ENCODE data around the gene NEDD4L. TPM values are rescaled to one million over a fixed set of nuclear protein-coding genes. Genes with fewer than 3 reads are reported as not detected.
"Not testable (repeated sequence)": the region's sequence is repeated elsewhere in the genome, so short reads cannot be mapped to it uniquely, and the experiment has no call there.

Gene NEDD4L
- total RNA-seq, 5 donors from 2014 or later (not counting 1 experiment from before 2014, with no cell fraction given), result 4.4 to 10.7 (median 6.7) TPM

GRCh38 chr18:58275176-58275575 is 231.2 kb downstream of the NEDD4L start:
- DNase-seq (no peak), ATAC-seq (replicated peaks in 1 of 4) (no peak)
- Mint-ChIP-seq H3K4me3 (no peak overlapping the region), H3K27me3 (no peaks in the 10 kb centered on the region), H3K36me3 (no peaks in the 10 kb centered on the region), H3K9me3 (peaks cover 0 to 5% (median 0%) of the 10 kb centered on the region in 3 donors), H3K27ac (no peak overlapping the region), H3K4me1 (peaks cover 15 to 21% (median 16%) of the 10 kb centered on the region in 3 donors)
- ChIA-PET CTCF (no interaction called here), POLR2A (no interaction called here)
- H3K4me1 ChIP-seq (ENCODE audit: control insufficient read depth in 1 of 2, extremely low read depth in 1 of 2, insufficient read depth in 2 of 2, low read length in 2 of 2), result peaks cover 10 to 12% of the 10 kb centered on the region in 2 experiments
- H3K9me3 ChIP-seq, result no peaks in the 10 kb centered on the region
- peaks cover 0 to 2% of the 10 kb centered on the region in 2 experiments for H3K27me3 ChIP-seq (replicated peaks in 1 of 2; ENCODE audit: control insufficient read depth in 2 of 2, extremely low read depth in 1 of 2, insufficient read depth in 2 of 2, low read length in 1 of 2)
- WGBS (ENCODE audit: insufficient coverage), result no CpG with 5 or more reads among the region's 1 CpG
- H3K27ac ChIP-seq (ENCODE audit: low read length), result no peak overlapping the region
- H3K4me3 ChIP-seq (ENCODE audit: control insufficient read depth in 1 of 2, extremely low read depth in 1 of 2, low read length in 1 of 2), result no peak overlapping the region
- H3K36me3 ChIP-seq (ENCODE audit: control insufficient read depth in 2 of 2, extremely low read depth in 1 of 2, insufficient read depth in 1 of 2, low read length in 1 of 2), result no peaks in the 10 kb centered on the region

GRCh38 chr18:58276789-58277739 is 233.0 kb downstream of the NEDD4L start:
- H3K9me3 Mint-ChIP-seq, result peaks cover 0 to 5% (median 0%) of the 10 kb centered on the region in 3 donors
- WGBS (ENCODE audit: insufficient coverage), result 73% methylated on average over 7 of the region's 10 CpGs
- ChIA-PET POLR2A (no interaction called here), CTCF (interaction anchor here in 1 of 2 donors (0.6 kb wide), 1 partner anchor 355 kb away, joined by 3 read pairs; no protein-coding TSS in a partner anchor)
- ATAC-seq (replicated peaks in 1 of 4) (no peak), DNase-seq (no peak)
- Histone ChIP-seq H3K9me3 (no peaks in the 10 kb centered on the region), H3K27ac (ENCODE audit: low read length) (no peak overlapping the region), H3K36me3 (ENCODE audit: control insufficient read depth in 2 of 2, extremely low read depth in 1 of 2, insufficient read depth in 1 of 2, low read length in 1 of 2) (no peaks in the 10 kb centered on the region), H3K27me3 (replicated peaks in 1 of 2; ENCODE audit: control insufficient read depth in 2 of 2, extremely low read depth in 1 of 2, insufficient read depth in 2 of 2, low read length in 1 of 2) (peaks cover 0 to 3% of the 10 kb centered on the region in 2 experiments), H3K4me3 (ENCODE audit: control insufficient read depth in 1 of 2, extremely low read depth in 1 of 2, low read length in 1 of 2) (no peak overlapping the region), H3K4me1 (ENCODE audit: control insufficient read depth in 1 of 2, extremely low read depth in 1 of 2, insufficient read depth in 2 of 2, low read length in 2 of 2) (peaks cover 8 to 10% of the 10 kb centered on the region in 2 experiments)
- H3K27me3 Mint-ChIP-seq, result no peaks in the 10 kb centered on the region
- peaks cover 15% of the 10 kb centered on the region in 3 donors for H3K4me1 Mint-ChIP-seq
- H3K4me3 Mint-ChIP-seq, result no peak overlapping the region
- no peak overlapping the region for H3K27ac Mint-ChIP-seq
- H3K36me3 Mint-ChIP-seq, result no peaks in the 10 kb centered on the region

GRCh38 chr18:58279504-58280175 is 235.6 kb downstream of the NEDD4L start:
- Histone ChIP-seq H3K4me3 (ENCODE audit: control insufficient read depth in 1 of 2, extremely low read depth in 1 of 2, low read length in 1 of 2) (no peak overlapping the region), H3K27ac (ENCODE audit: low read length) (no peak overlapping the region), H3K36me3 (ENCODE audit: control insufficient read depth in 2 of 2, extremely low read depth in 1 of 2, insufficient read depth in 1 of 2, low read length in 1 of 2) (no peaks in the 10 kb centered on the region), H3K27me3 (replicated peaks in 1 of 2; ENCODE audit: control insufficient read depth in 2 of 2, extremely low read depth in 1 of 2, insufficient read depth in 2 of 2, low read length in 1 of 2) (peaks cover 0 to 3% of the 10 kb centered on the region in 2 experiments), H3K4me1 (ENCODE audit: control insufficient read depth in 1 of 2, extremely low read depth in 1 of 2, insufficient read depth in 2 of 2, low read length in 2 of 2) (no peaks in the 10 kb centered on the region), H3K9me3 (no peaks in the 10 kb centered on the region)
- WGBS (ENCODE audit: insufficient coverage), result 91% methylated on average over 7 of the region's 7 CpGs
- POLR2A ChIA-PET, result no interaction called here
- CTCF ChIA-PET, result no interaction called here
- H3K27me3 Mint-ChIP-seq, result no peaks in the 10 kb centered on the region
- no peak overlapping the region for H3K27ac Mint-ChIP-seq
- no peaks in the 10 kb centered on the region for H3K9me3 Mint-ChIP-seq
- no peaks in the 10 kb centered on the region for H3K36me3 Mint-ChIP-seq
- no peak for ATAC-seq (replicated peaks in 1 of 4)
- DNase-seq, result no peak
- H3K4me3 Mint-ChIP-seq, result no peak overlapping the region
- H3K4me1 Mint-ChIP-seq, result no peaks in the 10 kb centered on the region

- no peak overlapping the region for H3K27ac ChIP-seq (ENCODE audit: low read length)
- no peaks in the 10 kb centered on the region for H3K36me3 Mint-ChIP-seq
- H3K4me3 Mint-ChIP-seq, result no peak overlapping the region
- no peaks in the 10 kb centered on the region for H3K4me1 ChIP-seq (ENCODE audit: control insufficient read depth in 1 of 2, extremely low read depth in 1 of 2, insufficient read depth in 2 of 2, low read length in 2 of 2)
- no peaks in the 10 kb centered on the region for H3K27me3 Mint-ChIP-seq
- no peaks in the 10 kb centered on the region for H3K36me3 ChIP-seq (ENCODE audit: control insufficient read depth in 2 of 2, extremely low read depth in 1 of 2, insufficient read depth in 1 of 2, low read length in 1 of 2)
- H3K9me3 Mint-ChIP-seq, result no peaks in the 10 kb centered on the region
- no peaks in the 10 kb centered on the region for H3K9me3 ChIP-seq
- ATAC-seq (replicated peaks in 1 of 4) (no peak), DNase-seq (no peak)
- POLR2A ChIA-PET, result no interaction called here
- H3K4me1 Mint-ChIP-seq, result no peaks in the 10 kb centered on the region
- peaks cover 0 to 3% of the 10 kb centered on the region in 2 experiments for H3K27me3 ChIP-seq (replicated peaks in 1 of 2; ENCODE audit: control insufficient read depth in 2 of 2, extremely low read depth in 1 of 2, insufficient read depth in 2 of 2, low read length in 1 of 2)
- no peak overlapping the region for H3K4me3 ChIP-seq (ENCODE audit: control insufficient read depth in 1 of 2, extremely low read depth in 1 of 2, low read length in 1 of 2)
- WGBS (ENCODE audit: insufficient coverage), result 89% methylated on average over 8 of the region's 8 CpGs
- CTCF ChIA-PET, result no interaction called here
- no peak overlapping the region for H3K27ac Mint-ChIP-seq
These were observed 236.2 kb downstream of the NEDD4L start for GRCh38 chr18:58280191-58280590.

GRCh38 chr18:58282872-58283271 is 238.8 kb downstream of the NEDD4L start:
- H3K27ac ChIP-seq (ENCODE audit: low read length); H3K36me3 ChIP-seq (ENCODE audit: control insufficient read depth in 2 of 2, extremely low read depth in 1 of 2, insufficient read depth in 1 of 2, low read length in 1 of 2); H3K4me3 Mint-ChIP-seq; DNase-seq; H3K4me1 ChIP-seq (ENCODE audit: control insufficient read depth in 1 of 2, extremely low read depth in 1 of 2, insufficient read depth in 2 of 2, low read length in 2 of 2); H3K27ac Mint-ChIP-seq; H3K4me1 Mint-ChIP-seq; H3K27me3 ChIP-seq (replicated peaks in 1 of 2; ENCODE audit: control insufficient read depth in 2 of 2, extremely low read depth in 1 of 2, insufficient read depth in 2 of 2, low read length in 1 of 2); POLR2A ChIA-PET; CTCF ChIA-PET; H3K9me3 ChIP-seq; H3K9me3 Mint-ChIP-seq; ATAC-seq (replicated peaks in 1 of 4); H3K27me3 Mint-ChIP-seq; H3K4me3 ChIP-seq (ENCODE audit: control insufficient read depth in 1 of 2, extremely low read depth in 1 of 2, low read length in 1 of 2); H3K36me3 Mint-ChIP-seq: not testable (repeated sequence)
- no CpG with 5 or more reads among the region's 11 CpGs for WGBS (ENCODE audit: insufficient coverage)

GRCh38 chr18:58284699-58285448 is 240.8 kb downstream of the NEDD4L start:
- Histone ChIP-seq H3K27ac (ENCODE audit: low read length) (no peak overlapping the region), H3K9me3 (no peaks in the 10 kb centered on the region), H3K4me1 (ENCODE audit: control insufficient read depth in 1 of 2, extremely low read depth in 1 of 2, insufficient read depth in 2 of 2, low read length in 2 of 2) (no peaks in the 10 kb centered on the region), H3K36me3 (ENCODE audit: control insufficient read depth in 2 of 2, extremely low read depth in 1 of 2, insufficient read depth in 1 of 2, low read length in 1 of 2) (no peaks in the 10 kb centered on the region), H3K27me3 (replicated peaks in 1 of 2; ENCODE audit: control insufficient read depth in 2 of 2, extremely low read depth in 1 of 2, insufficient read depth in 2 of 2, low read length in 1 of 2) (peaks cover 0 to 3% of the 10 kb centered on the region in 2 experiments), H3K4me3 (ENCODE audit: control insufficient read depth in 1 of 2, extremely low read depth in 1 of 2, low read length in 1 of 2) (no peak overlapping the region)
- POLR2A ChIA-PET, result no interaction called here
- Mint-ChIP-seq H3K27me3 (peaks cover 0 to 6% of the 10 kb centered on the region in 2 donors), H3K36me3 (no peaks in the 10 kb centered on the region), H3K4me1 (peaks cover 0 to 10% (median 0%) of the 10 kb centered on the region in 3 donors), H3K27ac (no peak overlapping the region), H3K9me3 (no peaks in the 10 kb centered on the region), H3K4me3 (no peak overlapping the region)
- ATAC-seq (replicated peaks in 1 of 4), result no peak
- WGBS (ENCODE audit: insufficient coverage), result 80% methylated on average over 2 of the region's 6 CpGs
- CTCF ChIA-PET, result no interaction called here
- DNase-seq, result no peak

Data from T-cell (primary cell).